Activated T-helper 1 cell treated with anti-CD3 and anti-CD28 coated beads, Interleukin-12 subunit alpha, Interleukin-12 subunit beta, Interleukin-2, Interleukin-4 antibody, amounts not matched to agents 30 ng/mL and 10 ng/mL and 1 ng/mL, durations not matched to agents 14 hours and 24 hours and 36 hours (primary cell): ENCODE data around the gene CHAMP1. TPM values are rescaled to one million over a fixed set of nuclear protein-coding genes. Genes with fewer than 3 reads are reported as not detected.

ENCODE experiments used
- DNase-seq: peaks from one replicate; pipeline ENCODE4 v3.0.0; 2021; ENCODE audit warnings: low spot score
- H3K27ac Mint-ChIP-seq: one replicate; pipeline ENCODE4 v1.8.0; 2021; ENCODE audit warnings: mild to moderate bottlenecking, mixed read lengths
- H3K27me3 Mint-ChIP-seq: one replicate; pipeline ENCODE4 v1.8.0; 2022; ENCODE audit warnings: mild to moderate bottlenecking, moderate library complexity, mixed read lengths; ENCODE audit not compliant: insufficient read depth
- H3K36me3 Mint-ChIP-seq: one replicate; pipeline ENCODE4 v1.8.0; 2021; ENCODE audit warnings: low read depth, mixed read lengths
- H3K4me1 Mint-ChIP-seq: one replicate; pipeline ENCODE4 v1.8.0; 2021; ENCODE audit warnings: low read depth, mixed read lengths
- H3K4me3 Mint-ChIP-seq: one replicate; pipeline ENCODE4 v1.8.0; 2021; ENCODE audit warnings: mild to moderate bottlenecking, moderate library complexity, mixed read lengths
- H3K9me3 Mint-ChIP-seq: one replicate; pipeline ENCODE4 v1.8.0; 2021; ENCODE audit warnings: mixed read lengths
- intact Hi-C: fragments of 100-400 bp; cut with micrococcal nuclease; formaldehyde crosslinking; loops from one replicate; pipeline ENCODE4 v1.15.1; 2024
- total RNA-seq: library from RNA; stranded (reverse); gene quantifications from 2 replicates; pipeline ENCODE4 v1.2.3, GENCODE V29; 2022

The CHAMP1 gene
- total RNA-seq = 40.5 and 42.3 TPM in 2 replicates

DNA sequence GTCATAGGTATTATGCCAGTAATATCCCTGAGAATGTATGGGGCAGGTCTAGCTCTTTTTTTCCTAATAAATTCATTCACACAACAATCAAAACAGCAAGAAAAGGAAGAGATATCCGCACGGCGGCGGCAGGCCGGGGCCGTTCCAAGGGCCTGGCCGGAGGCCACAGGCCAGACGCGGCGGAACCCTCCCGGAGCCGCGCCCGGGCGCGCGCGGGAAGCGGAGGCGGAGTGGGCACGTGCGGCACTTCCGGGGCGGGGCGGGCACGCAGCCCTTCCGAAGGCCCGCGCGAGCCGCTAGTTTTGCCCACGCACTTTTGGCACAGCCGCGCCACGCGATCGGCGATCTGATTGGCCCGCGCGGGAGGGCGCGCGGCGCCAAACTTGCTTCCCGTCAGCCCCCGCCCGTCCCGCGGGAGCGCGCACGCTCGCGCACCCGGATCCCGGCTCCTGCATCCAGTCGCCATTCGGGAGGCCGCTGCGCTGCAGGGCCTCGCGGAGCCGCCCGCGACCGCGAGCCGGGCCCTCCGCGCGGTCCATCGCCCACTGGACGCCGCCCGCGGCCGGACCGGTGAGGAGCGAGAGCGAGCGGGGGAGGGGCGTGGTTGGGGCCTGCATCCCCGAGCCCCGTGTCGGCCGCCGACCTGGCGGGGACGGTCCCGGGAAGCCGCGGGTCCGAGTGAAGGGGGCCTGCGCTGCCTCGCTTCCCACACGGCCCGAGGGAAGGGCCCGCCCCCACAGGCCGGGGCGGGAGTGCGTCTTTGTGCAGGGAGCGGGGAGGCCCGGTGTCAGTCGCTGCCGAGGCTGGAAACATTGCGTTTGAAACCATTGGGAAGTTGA lies at the start of gene CHAMP1:
Gene CHAMP1 (plus strand): TSS at position 430 of the 839 bp plus-strand sequence. CDS start 9,340 bp downstream, outside the sequence.
- Mint-ChIP-seq H3K9me3 (no peaks in the 10 kb centered on the region), H3K27ac (peak within 1 kb of the TSS; percentile 94), H3K36me3 (peaks cover 6% of the 10 kb centered on the region), H3K4me1 (peaks cover 43% of the 10 kb centered on the region), H3K27me3 (peaks cover 1% of the 10 kb centered on the region), H3K4me3 (peak within 1 kb of the TSS; percentile 90)
- peak; percentile 93 for DNase-seq
- intact Hi-C loops = loop anchor here (1.0 kb wide), 2 partner anchors 33 to 80 kb away; partner anchors contain the start of genes CDC16 and UPF3A

GRCh38 chr13:114264886-114265611 lies 49.3 kb upstream of the CHAMP1 start:
- DNase-seq = no peak

DNA sequence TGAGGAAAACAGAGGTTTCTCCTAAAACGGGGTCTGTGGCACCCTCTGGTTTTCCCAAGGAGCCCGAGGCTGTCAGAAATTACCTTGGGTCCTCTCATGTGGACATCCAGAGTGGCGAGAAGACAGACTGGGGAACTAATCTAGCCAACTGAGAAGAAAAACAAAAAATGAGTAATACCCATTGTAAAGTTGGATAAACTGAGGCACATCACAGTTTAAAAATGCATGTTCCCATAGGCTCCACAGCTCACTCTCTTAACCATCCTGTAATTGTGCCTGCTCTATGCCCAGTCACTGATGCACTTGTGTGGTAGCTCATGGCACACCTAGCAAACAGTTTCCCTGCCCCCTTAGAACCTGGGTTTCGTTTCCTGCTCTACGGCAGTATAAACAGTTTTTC lies 48.1 kb upstream of the CHAMP1 start:
- H3K4me1 Mint-ChIP-seq = peaks cover 50% of the 10 kb centered on the region
- no peak overlapping the region for H3K4me3 Mint-ChIP-seq
- intact Hi-C loops = no loop called here
- H3K36me3 Mint-ChIP-seq = peaks cover 52% of the 10 kb centered on the region
- DNase-seq = no peak
- H3K9me3 Mint-ChIP-seq = no peaks in the 10 kb centered on the region
- H3K27me3 Mint-ChIP-seq = no peaks in the 10 kb centered on the region
- no peak overlapping the region for H3K27ac Mint-ChIP-seq

More at GRCh38 chr13:114264886-114265611, 49.3 kb upstream of the CHAMP1 start:
- H3K27ac Mint-ChIP-seq = no peak overlapping the region
- no peaks in the 10 kb centered on the region for H3K27me3 Mint-ChIP-seq
- intact Hi-C loops = no loop called here
- H3K36me3 Mint-ChIP-seq = peaks cover 58% of the 10 kb centered on the region
- no peaks in the 10 kb centered on the region for H3K9me3 Mint-ChIP-seq
- no peak overlapping the region for H3K4me3 Mint-ChIP-seq
- peaks cover 54% of the 10 kb centered on the region for H3K4me1 Mint-ChIP-seq

DNA sequence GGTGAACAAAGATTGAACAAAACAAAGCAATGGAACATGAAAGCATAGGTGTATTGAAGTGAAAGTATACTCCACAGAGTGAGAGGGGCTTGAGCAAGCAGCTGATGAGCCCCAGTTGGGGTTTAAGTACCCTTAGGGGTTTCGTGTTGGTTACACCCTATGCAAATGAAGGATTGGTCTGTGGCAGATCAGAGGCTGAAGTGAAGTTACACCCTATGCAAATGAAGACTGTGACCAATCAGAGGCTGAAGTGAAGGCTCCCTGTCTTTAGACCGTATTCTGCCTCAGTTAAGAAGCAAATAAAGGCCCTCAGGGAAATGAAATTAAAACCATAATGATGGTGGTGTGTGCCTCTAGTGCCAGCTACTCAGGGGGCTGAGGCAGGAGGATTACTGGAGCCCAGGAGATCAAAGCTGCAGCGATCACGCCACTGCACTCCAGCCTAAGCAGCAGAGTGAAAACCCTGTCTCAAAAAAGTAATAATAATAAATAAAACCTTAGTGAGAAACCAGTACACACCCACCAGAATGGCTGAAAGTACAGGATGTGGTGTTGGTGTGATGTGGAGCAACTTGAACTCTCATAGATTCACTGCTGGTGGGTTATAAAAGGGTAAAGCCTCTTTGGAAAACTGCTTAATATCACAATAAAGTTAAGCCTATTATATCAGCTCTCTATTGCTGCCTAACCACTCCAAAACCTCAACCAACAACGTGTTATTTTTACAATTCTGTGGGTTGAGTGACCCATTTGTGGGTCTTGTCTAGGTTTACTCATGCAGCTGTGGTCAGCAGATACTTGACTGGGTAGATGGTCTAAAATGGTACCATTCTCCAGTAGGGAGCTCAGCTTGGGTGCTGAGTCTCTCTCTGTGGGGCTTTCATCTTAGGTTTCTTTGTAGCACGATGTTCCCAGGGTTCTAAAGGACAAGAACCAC lies 45.7 kb upstream of the CHAMP1 start:
- H3K4me3 Mint-ChIP-seq = no peak overlapping the region
- peaks cover 32% of the 10 kb centered on the region for H3K4me1 Mint-ChIP-seq
- no peaks in the 10 kb centered on the region for H3K27me3 Mint-ChIP-seq
- peaks cover 46% of the 10 kb centered on the region for H3K36me3 Mint-ChIP-seq
- H3K9me3 Mint-ChIP-seq = no peaks in the 10 kb centered on the region
- intact Hi-C loops = no loop called here
- peak overlapping the region; percentile 47 for H3K27ac Mint-ChIP-seq
- DNase-seq = no peak

GRCh38 chr13:114269281-114269770 lies 45.0 kb upstream of the CHAMP1 start:
- intact Hi-C loops = no loop called here
- DNase-seq = no peak
- Mint-ChIP-seq H3K36me3 (peaks cover 45% of the 10 kb centered on the region), H3K27me3 (no peaks in the 10 kb centered on the region), H3K9me3 (no peaks in the 10 kb centered on the region), H3K4me3 (no peak overlapping the region), H3K4me1 (peaks cover 28% of the 10 kb centered on the region), H3K27ac (peak overlapping the region; percentile 21)

- no peak for DNase-seq
- Mint-ChIP-seq H3K4me3 (no peak overlapping the region), H3K9me3 (no peaks in the 10 kb centered on the region), H3K27me3 (no peaks in the 10 kb centered on the region), H3K27ac (no peak overlapping the region), H3K4me1 (peaks cover 27% of the 10 kb centered on the region), H3K36me3 (peaks cover 48% of the 10 kb centered on the region)
- intact Hi-C loops = no loop called here
These were observed 41.3 kb upstream of the CHAMP1 start for GRCh38 chr13:114272977-114273376.

DNA sequence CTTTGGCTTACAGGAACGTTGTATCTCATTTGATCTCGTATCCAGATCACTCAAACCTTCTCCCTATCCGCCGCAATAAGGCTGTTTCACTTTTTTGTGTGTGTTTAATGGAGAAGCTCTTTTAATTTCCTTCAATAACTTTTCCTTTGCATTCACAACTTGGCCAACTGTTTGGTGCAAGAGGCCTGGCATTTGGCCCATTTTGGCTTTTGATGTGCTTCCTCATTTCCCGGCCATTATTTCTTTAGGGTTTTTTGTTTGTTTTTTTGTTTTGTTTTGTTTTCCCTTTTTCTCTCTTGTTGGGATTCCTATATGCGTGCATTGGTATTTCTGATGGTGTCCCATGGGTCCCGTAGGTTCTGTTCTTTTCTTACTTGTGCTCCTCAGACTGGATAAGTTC lies 39.0 kb upstream of the CHAMP1 start:
- DNase-seq = no peak
- Mint-ChIP-seq H3K36me3 (peaks cover 35% of the 10 kb centered on the region), H3K27ac (peak overlapping the region; percentile 2), H3K27me3 (no peaks in the 10 kb centered on the region), H3K4me1 (peaks cover 27% of the 10 kb centered on the region), H3K9me3 (no peaks in the 10 kb centered on the region), H3K4me3 (no peak overlapping the region)
- intact Hi-C loops = no loop called here

DNA sequence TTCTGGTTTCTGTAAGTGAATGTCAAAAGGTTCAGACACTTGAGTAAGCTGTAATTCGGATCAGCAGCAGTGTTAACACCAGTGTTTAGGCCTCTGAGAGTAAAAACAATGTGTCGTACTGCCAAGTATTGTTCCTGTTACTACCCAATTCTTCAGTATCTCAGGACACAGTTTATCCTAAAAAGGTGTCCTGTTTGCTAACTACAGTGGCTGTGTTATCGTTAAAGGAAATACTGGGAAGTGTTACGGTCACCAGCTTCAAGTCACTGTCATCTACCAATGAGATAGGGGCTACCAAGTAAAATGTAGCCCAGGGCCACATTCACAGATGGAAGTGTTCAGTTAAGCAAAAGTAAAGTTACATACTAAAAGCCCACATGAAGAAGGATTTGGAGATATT lies 35.2 kb upstream of the CHAMP1 start:
- H3K9me3 Mint-ChIP-seq = no peaks in the 10 kb centered on the region
- peaks cover 30% of the 10 kb centered on the region for H3K36me3 Mint-ChIP-seq
- no peaks in the 10 kb centered on the region for H3K27me3 Mint-ChIP-seq
- H3K27ac Mint-ChIP-seq = peak overlapping the region; percentile 98
- peak overlapping the region; percentile 57 for H3K4me3 Mint-ChIP-seq
- H3K4me1 Mint-ChIP-seq = peaks cover 39% of the 10 kb centered on the region
- DNase-seq = no peak
- intact Hi-C loops = no loop called here

DNA sequence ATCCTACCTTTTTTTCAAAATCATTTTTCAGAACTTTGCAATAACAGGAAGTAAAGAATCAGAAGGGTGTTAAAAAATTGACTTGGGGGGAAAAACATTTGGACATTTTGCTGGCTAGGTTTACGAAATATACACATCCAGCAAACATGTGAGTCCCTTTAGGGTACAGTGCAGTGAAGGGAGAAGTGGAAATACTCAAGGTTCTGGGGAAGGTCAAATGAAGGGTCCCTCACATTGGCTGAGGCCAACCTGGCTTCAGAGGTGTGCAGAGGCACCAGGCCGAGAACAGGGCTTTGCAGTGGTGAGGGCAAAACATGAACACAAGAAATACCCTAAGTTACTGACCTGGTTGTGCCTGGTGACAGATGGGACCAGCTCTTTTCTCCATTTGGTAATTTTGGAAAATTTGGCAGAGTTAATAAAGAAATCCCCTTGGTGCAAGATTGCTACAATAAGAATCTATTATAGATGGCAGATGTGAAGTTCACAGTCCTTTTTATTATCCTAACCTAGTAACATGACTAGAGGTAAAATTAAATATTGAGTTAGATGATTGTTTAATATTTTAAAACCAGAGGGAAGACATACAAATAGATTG lies 34.4 kb upstream of the CHAMP1 start:
- Mint-ChIP-seq H3K4me1 (peaks cover 42% of the 10 kb centered on the region), H3K36me3 (peaks cover 28% of the 10 kb centered on the region), H3K4me3 (peak overlapping the region; percentile 57), H3K27me3 (no peaks in the 10 kb centered on the region), H3K27ac (peak overlapping the region; percentile 98), H3K9me3 (no peaks in the 10 kb centered on the region)
- intact Hi-C loops = loop anchor here (1.0 kb wide), 1 partner anchor 214 kb away; no protein-coding TSS in a partner anchor
- no peak for DNase-seq

- intact Hi-C loops = loop anchor here (1.0 kb wide), 3 partner anchors 33 to 466 kb away; partner anchors contain the start of gene CHAMP1
- no peaks in the 10 kb centered on the region for H3K9me3 Mint-ChIP-seq
- H3K4me1 Mint-ChIP-seq = peaks cover 52% of the 10 kb centered on the region
- peaks cover 31% of the 10 kb centered on the region for H3K36me3 Mint-ChIP-seq
- no peaks in the 10 kb centered on the region for H3K27me3 Mint-ChIP-seq
- peak; percentile 83 for DNase-seq
- peak within 1 kb of the TSS; percentile 98 for H3K27ac Mint-ChIP-seq
- H3K4me3 Mint-ChIP-seq = peak within 1 kb of the TSS; percentile 90
These were observed 32.8 kb upstream of the CHAMP1 start, which contains the start of gene UPF3A for GRCh38 chr13:114281351-114282040. UPF3A (plus strand) TSS chr13:114281601; CDS start chr13:114281640, 39 bp downstream.

DNA sequence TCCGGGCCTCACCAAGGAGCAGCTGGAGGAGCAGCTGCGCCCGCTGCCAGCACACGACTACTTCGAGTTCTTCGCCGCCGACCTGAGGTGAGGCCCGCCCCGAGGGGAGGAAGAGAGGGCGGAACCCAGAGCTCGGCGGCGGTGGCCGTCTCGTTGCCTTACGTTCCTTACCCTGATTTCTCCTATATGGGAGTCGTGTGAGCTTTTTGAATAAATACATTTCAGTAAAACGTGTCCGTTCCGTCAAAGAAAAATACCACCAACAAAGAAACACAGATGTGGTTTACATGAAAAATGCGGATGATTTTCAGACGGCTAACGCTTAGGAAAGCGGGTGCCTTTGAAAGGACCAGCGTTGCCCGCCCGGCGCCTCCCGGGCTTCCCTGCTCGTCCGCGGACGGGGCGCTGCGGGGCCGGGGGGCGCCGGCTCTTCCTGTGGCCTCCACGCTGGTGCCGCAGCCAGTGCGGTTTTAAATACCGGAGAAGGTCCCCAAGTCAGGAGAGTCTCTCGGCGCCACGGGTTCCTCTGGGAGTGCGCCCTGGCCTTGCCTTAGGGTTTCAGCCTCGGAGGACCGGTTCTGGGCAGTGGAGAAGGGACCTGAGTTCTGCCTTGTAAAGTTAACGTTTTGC lies 32.1 kb upstream of the CHAMP1 start:
- Mint-ChIP-seq H3K4me1 (peaks cover 56% of the 10 kb centered on the region), H3K27me3 (no peaks in the 10 kb centered on the region), H3K36me3 (peaks cover 37% of the 10 kb centered on the region)

More for the DNA sequence above, 32.1 kb upstream of the CHAMP1 start:
- intact Hi-C loops = no loop called here
- Mint-ChIP-seq H3K9me3 (no peaks in the 10 kb centered on the region), H3K27ac (peak overlapping the region; percentile 87), H3K4me3 (peak overlapping the region; percentile 90)
- DNase-seq = peak; percentile 69
